Measurements from ENCODE around the gene LIN9.
"Not testable (repeated sequence)": the region's sequence is repeated elsewhere in the genome, so short reads cannot be mapped to it uniquely, and the experiment has no call there.

The LIN9 gene

DNA sequence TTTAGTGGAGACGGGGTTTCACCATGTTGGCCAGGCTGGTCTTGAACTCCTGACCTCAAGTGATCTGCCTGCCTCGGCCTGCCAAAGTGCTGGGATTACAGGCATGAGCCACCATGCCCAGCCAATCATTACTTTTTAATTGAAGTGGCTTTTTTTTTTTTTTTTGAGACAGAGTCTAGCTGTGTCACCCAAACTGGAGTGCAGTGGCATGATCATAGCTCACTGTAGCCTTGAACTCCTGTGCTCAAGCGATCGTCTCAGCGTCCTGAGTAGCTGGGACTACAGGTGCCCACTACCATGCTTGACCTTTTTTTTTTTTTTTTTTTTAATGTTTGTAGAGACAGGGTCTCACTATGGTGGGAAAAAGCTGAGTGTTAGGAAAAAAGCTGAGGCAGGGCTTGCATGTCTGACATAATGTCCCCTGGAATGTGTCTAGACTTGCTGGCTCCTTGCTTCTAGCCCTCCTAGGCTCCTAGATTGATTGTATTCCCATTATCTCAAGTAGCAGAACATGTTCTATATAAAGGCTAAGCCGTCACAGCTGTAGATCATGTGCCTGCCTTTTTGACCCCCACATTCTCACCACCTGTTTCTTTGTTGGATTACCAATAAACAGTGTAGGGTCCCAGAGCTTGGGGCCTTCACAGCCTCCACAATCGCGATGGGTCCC is 36.6 kb downstream of the LIN9 start:
- DNase-seq, result not testable (repeated sequence)

GRCh38 chr1:226268421-226269124 is 40.4 kb downstream of the LIN9 start:
- DNase-seq, result no peak

DNA sequence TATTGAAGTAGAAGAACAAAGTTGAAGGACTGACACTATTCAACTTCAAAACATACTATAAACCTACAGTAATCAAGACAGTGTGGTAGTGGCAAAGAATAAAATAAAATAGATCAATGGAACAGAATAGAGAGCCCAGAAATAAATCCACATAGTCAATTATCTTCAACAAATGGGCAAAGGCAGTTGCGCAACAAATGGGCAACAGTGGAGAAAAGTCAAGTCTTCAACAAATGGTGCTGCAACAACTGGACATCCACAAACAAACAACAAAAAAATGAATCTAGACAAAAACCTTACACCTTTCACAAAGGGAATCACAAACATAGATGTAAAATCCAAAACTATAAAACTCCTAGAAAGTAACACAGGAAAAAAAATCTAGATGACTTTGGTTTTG is 47.1 kb downstream of the LIN9 start:
- no peak for DNase-seq

GRCh38 chr1:226255380-226255779 is 53.6 kb downstream of the LIN9 start:
- DNase-seq, result no peak

GRCh38 chr1:226253933-226254332 is 55.0 kb downstream of the LIN9 start:
- DNase-seq, result no peak

DNA sequence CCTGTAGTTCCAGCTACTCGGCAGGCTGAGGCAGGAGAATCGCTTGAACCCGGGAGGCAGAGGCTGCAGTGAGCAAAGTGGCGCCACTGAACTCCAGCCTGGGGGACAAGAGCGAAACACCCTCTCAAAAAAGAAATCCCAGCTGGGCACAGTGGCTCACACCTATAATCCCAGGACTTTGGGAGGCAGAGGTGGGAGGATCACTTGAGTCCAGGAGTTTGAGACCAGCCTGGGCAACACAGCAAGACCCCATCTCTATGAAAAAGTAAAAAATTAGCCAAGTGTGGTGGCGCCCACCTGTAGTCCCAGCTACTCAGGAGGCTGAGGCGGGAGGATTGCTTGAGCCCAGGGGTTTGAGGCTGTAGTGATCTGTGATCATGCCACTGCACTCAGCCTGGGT is 56.1 kb downstream of the LIN9 start:
- not testable (repeated sequence) for DNase-seq

DNA sequence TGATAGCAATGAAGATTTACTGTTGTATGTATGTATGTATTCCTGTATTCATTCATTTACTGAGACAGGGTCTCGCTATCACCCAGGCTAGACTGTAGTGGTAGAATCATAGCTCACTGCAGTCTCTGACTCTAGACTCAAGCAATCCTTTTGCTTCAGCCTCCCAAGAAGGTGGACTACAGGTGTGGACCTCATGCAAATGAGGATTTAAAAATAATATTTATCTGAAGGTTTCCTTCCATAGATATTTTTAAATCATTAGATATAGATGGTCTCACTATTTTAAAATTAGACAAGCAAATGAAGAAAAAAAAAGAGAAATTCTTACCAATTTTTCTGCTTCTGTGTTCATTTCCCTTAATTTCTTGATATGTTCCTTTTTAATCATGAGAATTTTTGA is 58.5 kb downstream of the LIN9 start:
- DNase-seq, result no peak

DNA sequence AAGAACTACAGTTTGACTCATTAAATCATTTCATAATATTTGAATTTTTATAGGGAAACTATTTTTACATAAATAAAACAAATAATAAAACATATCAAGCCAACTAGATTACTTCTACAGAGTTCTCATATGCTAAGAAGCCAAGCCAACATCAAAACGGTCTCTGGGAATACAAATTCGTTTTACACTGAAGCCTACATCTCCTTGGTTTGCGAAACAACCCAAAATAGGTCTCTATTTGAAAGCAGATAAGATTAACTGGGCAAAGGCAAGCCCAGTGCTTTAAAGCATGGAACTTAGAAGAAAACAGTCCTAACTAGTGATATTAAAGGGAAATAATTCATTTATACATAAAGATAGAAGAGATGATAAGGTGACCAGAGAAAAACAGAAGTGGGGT is 60.2 kb downstream of the LIN9 start:
- no peak for DNase-seq

- no peak for DNase-seq
These were observed 60.9 kb downstream of the LIN9 start for GRCh38 chr1:226248091-226248490.

GRCh38 chr1:226239421-226239820 is 69.5 kb downstream of the LIN9 start:
- no peak for DNase-seq

DNA sequence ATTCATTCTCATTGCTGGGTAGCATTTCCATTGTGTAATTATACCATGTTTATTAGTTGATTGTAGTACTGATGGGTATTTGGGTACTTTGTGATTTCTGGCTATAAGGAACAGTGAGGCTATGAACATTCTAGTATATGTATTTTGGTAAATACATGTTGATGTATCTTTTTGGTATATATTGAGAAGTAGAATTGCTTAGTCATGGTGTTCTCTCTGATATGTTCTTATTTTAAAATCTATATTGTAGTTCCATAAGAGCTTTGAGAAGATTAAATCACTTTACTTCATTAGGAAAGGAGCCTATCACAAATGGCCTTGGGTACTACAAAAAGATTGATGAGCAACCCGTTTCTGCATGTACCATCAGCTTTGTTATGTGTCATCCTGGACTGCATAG is 72.1 kb downstream of the LIN9 start:
- DNase-seq, result no peak

DNA sequence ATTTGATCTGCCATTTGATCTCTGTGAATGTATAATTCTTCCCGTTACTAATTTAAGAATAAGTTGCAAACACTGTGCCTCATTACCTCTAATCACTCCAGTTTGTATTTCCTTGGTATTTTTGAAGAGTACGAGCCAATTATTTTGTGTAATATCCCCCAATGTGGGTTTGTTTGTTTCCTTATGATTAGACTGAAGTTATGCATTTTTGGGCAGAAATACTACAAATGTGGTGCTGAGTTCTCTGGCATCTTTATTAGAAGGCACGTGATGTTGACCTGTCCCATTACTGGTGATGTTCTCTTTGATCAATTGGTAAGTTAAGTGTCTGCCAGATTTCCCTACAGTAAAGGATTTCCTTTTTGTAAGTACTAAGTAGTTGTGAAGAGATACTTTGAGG is 75.2 kb downstream of the LIN9 start:
- DNase-seq, result no peak

DNA sequence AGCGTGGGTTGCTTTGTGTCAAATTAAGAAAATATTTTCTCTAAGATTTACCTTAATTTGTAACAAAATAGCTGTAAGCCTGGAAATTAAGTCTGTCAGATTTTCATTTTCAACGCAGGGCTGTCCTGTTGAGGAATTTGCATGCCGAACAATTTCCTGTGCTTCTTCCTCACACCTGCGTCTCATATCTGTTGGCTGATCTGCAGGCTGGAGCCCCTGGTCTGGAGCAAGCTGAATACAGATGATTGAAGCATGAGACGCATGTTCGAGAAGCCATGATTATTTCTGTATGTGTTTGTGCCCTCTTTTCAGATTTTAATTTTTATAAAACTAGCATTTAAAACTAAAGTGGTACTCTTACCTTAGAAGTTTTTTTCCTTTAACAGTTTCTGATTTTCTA is 75.7 kb downstream of the LIN9 start:
- no peak for DNase-seq

- DNase-seq, result no peak
These were observed 82.4 kb downstream of the LIN9 start for GRCh38 chr1:226226601-226227000.

DNA sequence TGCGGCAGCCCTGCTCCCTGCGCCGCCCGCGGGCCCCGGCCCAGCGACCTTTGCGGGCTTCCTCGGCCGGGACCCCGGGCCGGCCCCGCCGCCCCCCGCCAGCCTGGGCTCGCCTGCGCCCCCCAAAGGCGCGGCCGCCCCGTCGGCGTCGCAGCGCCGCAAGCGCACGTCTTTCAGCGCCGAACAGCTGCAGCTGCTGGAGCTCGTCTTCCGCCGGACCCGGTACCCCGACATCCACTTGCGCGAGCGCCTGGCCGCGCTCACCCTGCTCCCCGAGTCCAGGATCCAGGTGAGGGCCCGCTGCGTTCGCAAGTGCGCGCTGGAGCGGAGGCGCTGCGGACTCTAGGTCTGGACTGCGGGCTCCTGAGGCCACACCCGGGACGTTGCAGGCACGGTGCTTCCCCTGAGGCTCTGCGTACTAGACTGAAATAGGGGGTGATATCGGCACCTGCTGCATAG is 85.1 kb downstream of the LIN9 start:
- no peak for DNase-seq

DNA sequence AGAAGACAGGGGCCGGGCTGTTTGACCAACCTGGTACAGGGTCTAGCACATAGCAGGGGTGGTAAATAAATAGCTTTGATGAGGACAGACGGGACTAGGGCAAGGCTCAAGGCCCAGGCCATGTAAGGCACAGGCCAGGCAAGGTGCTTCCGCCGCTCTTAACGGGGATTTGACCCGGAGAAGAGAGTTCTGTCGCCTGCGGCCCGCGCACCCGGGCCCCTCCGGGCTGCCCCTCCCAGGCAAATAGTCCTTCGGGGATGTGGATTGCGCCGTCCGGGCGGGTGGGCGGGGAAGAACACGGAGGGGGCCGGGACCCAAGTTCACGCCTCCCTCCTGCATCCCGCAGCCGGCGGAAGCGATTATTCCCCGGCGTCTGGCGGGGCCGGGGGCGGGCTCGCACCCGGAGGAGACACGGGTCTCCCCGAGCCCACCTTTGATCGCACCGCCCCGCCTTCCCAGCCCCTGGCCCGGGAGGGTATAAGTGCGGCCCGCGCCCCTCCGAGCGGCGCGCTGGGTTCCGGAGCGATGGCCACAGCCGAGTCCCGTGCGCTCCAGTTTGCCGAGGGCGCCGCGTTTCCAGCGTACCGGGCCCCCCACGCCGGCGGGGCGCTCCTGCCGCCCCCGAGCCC is 85.7 kb downstream of the LIN9 start, which contains the start of gene MIXL1:
MIXL1 (plus strand) TSS at position 508 of the 629 bp plus-strand sequence; CDS start at position 526, 18 bp downstream.
- DNase-seq, result no peak

- DNase-seq, result no peak
These were observed 86.3 kb downstream of the LIN9 start for GRCh38 chr1:226222686-226223085.

- no peak for DNase-seq
These were observed 88.3 kb downstream of the LIN9 start for GRCh38 chr1:226220473-226221189.

DNA sequence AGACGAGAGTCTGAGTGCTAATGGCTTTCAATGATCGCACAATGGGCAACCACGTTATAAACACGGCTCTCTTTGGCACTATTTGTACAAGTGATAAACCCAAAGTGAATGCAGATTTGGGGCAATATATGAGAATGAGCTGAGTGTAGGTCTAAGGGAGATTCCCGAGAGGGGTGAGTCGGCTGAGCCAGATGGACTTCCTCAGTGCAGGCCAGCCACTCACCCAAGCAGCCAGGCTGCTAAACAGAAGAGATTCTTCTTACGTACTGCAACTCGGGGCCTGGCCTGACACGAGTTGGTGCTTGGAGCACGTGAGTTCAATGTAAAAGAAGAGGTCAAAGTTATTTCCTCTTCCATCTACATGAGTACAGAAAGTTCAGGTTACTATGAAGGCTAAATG is 91.7 kb downstream of the LIN9 start:
- DNase-seq, result no peak

- DNase-seq, result no peak
These were observed 92.9 kb downstream of the LIN9 start for GRCh38 chr1:226216056-226216455.

DNA sequence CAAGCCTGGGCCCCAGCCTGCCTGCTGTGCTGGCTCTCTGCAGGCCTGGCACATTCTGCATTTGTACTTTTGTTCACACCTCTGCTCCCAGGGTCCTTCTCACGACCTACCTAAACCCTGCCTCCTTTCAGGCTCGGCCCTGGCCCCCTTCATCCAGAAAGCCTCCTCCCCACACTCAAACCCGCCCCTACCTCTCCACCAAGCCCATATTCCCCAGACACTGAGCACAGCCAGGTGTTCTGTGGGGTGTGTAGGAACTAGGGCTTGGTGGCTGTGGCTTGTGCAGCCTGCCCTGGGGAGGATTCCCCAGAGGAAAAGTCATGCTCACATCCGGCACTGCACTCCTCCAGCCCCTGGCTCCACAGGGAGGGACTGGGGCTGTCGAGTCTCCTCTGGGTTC is 93.7 kb downstream of the LIN9 start:
- DNase-seq, result no peak

DNA sequence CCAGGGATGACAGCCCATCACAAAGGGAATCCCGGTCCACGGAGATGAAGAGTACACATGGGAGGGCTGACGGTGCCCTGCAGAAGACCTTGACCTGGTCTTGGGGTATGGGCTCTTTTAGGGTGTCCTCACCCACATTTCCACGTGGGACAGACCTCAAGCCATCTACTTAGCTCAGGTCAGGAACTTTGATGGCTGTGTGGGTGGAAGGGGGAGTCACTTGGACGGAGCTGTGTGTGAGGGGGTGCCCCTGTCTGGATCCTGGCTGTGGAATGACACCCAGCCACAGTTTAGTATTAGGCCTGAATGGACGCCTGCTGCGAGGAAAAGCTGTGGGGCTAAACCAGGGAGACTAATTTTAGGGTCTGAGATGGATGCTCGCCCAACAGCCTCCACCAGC is 96.4 kb downstream of the LIN9 start:
- DNase-seq, result no peak

DNA sequence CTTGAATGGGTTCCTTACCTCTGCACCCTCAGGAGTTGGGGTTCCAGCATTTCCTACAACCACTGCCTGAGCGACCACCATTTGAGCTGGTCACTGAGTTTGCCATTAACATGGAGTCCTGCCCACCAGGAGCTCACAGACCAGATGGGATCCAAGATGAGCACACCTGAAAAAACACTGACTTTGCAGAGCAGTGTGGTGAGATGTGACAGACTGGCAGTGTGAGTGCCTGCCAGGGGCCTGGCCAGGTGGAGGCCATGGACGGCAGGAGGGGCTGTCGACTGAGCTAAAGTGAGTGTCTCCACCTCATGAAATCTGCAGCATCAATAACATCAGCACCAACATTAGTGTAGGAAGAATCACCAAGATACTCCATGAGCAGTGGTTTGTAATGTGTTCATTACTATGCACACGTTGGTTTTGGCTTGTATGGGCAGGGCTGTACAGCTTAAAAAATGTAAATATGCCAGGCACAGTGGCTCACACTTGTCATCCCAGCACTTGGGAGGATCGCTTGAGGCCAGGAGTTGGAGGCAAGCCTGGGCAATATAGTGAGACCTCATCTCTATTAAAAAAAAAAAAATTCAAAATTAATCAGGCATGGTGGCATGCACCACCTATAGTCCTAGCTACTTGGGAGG is 97.7 kb downstream of the LIN9 start:
- no peak for DNase-seq

Data from activated naive CD4-positive, alpha-beta T cell (primary cell).